ENCODE data around the gene COL5A2.
A peak's percentile ranks its signal among the peaks of the same experiment; 100 is the strongest.

Gene COL5A2

DNA sequence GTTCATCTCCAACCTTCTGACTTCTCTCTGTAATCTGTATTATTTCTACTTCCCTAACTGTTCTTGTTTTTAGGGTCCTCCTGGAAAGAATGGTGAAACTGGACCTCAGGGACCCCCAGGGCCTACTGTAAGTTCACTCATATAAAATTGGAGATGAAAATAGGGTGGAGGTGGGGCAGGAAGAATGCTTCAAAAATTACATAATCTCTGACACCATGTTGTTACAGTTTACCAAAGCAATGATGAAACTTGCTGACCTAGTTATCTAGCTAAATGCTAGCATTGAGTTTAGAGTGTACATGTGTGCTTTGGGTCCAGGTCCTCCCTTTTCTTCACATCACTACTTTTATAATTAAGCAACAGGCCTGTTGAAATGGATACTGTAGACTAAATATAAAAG lies 182.3 kb downstream of the COL5A2 start:
- no peak for TF ChIP-seq ZFX (IDR thresholded peaks at IDR 0.05)
- TF ChIP-seq, protein P1, sequence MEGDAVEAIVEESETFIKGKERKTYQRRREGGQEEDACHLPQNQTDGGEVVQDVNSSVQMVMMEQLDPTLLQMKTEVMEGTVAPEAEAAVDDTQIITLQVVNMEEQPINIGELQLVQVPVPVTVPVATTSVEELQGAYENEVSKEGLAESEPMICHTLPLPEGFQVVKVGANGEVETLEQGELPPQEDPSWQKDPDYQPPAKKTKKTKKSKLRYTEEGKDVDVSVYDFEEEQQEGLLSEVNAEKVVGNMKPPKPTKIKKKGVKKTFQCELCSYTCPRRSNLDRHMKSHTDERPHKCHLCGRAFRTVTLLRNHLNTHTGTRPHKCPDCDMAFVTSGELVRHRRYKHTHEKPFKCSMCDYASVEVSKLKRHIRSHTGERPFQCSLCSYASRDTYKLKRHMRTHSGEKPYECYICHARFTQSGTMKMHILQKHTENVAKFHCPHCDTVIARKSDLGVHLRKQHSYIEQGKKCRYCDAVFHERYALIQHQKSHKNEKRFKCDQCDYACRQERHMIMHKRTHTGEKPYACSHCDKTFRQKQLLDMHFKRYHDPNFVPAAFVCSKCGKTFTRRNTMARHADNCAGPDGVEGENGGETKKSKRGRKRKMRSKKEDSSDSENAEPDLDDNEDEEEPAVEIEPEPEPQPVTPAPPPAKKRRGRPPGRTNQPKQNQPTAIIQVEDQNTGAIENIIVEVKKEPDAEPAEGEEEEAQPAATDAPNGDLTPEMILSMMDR (conservative IDR thresholded peaks at IDR 0.05) = no peak
- no peak overlapping the region for H3K27ac ChIP-seq

DNA sequence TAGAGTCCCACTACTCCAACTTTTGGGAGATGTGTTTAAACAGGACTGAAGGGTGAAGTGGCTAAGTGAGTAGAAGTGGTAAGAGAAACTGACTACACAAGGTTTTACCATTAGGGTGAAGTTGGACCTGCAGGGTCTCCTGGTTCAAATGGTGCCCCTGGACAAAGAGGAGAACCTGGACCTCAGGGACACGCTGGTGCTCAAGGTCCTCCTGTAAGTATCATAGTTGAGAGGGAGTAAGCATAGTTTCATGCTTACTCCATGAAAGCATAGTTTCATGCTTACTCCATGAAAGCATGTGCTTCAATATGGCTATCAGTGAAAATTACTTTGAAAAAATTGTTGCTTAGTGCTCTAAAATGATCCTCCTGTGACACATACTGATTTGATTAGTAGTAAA lies 186.3 kb downstream of the COL5A2 start:
- TF ChIP-seq ZFX (IDR thresholded peaks at IDR 0.05) = no peak
- TF ChIP-seq, protein P1 (conservative IDR thresholded peaks at IDR 0.05) = no peak
- H3K27ac ChIP-seq = no peak overlapping the region

DNA sequence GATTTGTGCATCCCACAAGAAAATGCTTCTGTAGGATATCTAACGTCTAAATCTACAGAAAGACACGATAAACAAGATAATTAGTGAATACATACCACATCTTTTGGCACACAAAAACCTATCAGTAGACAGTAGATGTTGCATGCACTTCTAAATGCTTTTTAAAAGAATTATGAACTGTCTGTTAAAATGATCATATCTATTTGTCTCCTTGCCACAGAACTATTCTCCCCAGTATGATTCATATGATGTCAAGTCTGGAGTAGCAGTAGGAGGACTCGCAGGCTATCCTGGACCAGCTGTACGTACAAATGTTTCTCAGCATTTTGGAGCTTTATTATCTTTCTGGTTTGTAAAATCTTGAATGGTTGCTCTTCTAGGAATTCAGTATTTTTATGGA lies 192.7 kb downstream of the COL5A2 start:
- TF ChIP-seq ZFX (IDR thresholded peaks at IDR 0.05) = no peak
- TF ChIP-seq, protein P1 (conservative IDR thresholded peaks at IDR 0.05) = no peak
- no peak overlapping the region for H3K27ac ChIP-seq

DNA sequence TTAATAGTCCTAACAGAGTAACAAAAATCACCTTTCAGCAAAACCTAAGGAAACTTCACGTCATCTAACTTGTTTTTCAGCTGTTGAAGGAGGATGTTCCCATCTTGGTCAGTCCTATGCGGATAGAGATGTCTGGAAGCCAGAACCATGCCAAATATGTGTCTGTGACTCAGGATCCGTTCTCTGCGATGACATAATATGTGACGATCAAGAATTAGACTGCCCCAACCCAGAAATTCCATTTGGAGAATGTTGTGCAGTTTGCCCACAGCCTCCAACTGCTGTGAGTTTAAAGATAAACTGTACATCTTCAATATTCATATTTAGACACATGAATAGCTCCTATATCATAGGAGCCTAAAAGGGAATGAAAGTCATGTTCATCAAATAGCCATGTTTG lies 194.9 kb downstream of the COL5A2 start:
- no peak overlapping the region for H3K27ac ChIP-seq

DNA sequence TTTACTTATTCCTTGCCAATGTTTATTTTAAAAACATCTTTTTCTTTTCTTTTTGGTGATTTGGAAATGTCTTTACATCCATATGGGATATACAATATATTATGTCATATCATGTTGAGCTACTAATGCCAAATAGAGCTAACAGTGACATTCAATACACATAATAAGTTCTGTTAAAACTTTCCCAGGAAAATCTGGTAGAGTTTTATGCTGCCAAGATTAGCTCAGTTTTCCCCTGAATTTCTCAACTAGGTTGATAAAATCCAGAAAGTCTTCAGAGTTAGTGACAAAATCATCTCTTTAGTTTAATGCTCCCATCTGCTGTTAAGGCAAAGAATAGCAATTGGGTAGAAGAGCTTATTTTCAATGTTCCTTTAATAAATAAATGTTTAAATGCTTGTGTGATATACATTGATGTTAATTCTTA lies 195.5 kb downstream of the COL5A2 start:
- no peak overlapping the region for H3K27ac ChIP-seq
- TF ChIP-seq, protein P1 (conservative IDR thresholded peaks at IDR 0.05) = peak; percentile 36
- no peak for TF ChIP-seq ZFX (IDR thresholded peaks at IDR 0.05)

More for the DNA sequence above, 194.9 kb downstream of the COL5A2 start:
- TF ChIP-seq, protein P1 (conservative IDR thresholded peaks at IDR 0.05) = no peak
- TF ChIP-seq ZFX (IDR thresholded peaks at IDR 0.05) = no peak

DNA sequence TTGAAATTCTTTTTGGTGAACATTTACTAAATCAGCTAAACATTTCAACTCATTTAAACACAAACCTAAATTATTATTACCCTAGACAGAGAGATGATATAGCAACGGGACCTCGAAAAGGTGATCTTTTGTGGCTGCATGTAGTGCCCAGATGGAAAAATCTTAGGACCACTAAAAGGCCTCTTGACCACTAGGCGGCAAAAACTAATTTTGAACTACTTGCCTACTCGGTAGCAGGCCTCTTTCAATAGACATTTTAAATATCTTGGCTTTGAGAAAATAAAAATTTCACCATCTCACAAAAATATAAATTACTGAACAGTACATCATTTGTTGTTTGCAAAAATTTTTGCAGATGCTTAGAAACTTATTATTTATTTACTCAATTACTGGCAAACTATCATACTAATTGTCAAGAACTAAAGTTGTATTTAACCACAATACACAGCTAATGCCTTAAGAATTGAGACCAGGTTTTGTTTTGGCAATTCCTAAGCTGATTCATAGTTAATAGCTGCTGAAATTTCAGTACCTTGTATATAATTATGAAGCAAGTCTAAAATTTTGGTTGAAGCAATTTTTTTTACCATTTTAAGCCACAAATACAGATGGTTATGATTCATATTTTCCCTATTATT lies 196.0 kb downstream of the COL5A2 start:
- H3K27ac ChIP-seq = no peak overlapping the region
- no peak for TF ChIP-seq ZFX (IDR thresholded peaks at IDR 0.05)
- TF ChIP-seq, protein P1 (conservative IDR thresholded peaks at IDR 0.05) = no peak
